ENCODE measurements around the gene ELK4.

Gene ELK4

GRCh38 chr1:205578780-205579571, 52.8 kb downstream of the ELK4 start:
- no peak for DNase-seq

GRCh38 chr1:205577874-205578658, 53.7 kb downstream of the ELK4 start:
- DNase-seq: no peak

- DNase-seq: no peak
Observed at GRCh38 chr1:205576805-205577761, 54.7 kb downstream of the ELK4 start.

GRCh38 chr1:205576011-205576410, 55.8 kb downstream of the ELK4 start:
- DNase-seq: no peak

DNA sequence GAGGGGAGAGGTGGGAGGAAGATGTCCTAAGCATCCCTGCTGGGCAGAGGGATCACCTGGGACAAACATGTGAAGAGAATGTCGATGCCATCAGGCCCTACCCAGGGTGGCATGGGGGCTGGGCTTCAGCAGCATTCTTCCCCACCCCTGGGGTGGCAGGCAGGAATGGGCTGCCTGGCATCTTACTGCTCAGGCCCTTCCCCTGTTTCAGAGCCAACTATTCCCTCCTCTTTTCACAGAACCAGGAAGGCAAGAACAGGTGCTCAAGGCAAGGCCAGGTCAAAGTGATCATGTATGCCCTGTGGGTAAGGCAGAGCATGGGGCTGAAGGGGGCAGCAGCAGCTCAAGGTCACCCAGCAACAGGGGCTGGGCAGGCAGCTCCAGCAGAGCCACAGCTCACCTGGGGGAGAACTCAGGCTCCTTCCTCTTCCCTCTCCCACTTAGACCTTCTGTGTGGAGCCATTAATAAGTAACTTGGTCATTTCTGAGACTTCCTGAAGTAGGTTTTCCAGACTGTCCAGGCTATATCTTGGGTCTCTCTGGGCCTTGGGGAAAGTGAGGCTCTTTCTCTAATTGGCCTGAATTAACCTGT, 56.4 kb downstream of the ELK4 start:
- DNase-seq: no peak

GRCh38 chr1:205572421-205572820, 59.4 kb downstream of the ELK4 start:
- DNase-seq: no peak

- no peak for DNase-seq
Observed at GRCh38 chr1:205571747-205572146, 60.1 kb downstream of the ELK4 start.

- no peak for DNase-seq
Observed at GRCh38 chr1:205570796-205571537, 60.8 kb downstream of the ELK4 start.

DNA sequence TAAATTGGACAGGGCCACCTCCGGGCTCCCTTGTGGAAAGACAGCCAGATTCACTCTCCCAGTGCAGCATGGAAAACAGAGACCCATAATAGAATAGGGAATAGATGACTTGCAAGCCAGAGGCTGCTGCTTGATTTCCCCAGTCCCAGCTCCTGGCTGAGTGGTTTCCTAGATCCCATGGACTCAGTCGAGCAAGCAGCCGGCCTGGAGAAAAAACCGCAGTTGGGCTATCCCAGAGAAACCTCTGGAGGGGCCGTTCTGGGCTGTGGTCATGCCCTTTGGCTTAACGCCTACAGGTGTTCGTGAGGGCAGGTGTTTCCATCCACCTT, 61.7 kb downstream of the ELK4 start:
- DNase-seq: no peak

GRCh38 chr1:205569411-205570172, 62.2 kb downstream of the ELK4 start:
- no peak for DNase-seq

DNA sequence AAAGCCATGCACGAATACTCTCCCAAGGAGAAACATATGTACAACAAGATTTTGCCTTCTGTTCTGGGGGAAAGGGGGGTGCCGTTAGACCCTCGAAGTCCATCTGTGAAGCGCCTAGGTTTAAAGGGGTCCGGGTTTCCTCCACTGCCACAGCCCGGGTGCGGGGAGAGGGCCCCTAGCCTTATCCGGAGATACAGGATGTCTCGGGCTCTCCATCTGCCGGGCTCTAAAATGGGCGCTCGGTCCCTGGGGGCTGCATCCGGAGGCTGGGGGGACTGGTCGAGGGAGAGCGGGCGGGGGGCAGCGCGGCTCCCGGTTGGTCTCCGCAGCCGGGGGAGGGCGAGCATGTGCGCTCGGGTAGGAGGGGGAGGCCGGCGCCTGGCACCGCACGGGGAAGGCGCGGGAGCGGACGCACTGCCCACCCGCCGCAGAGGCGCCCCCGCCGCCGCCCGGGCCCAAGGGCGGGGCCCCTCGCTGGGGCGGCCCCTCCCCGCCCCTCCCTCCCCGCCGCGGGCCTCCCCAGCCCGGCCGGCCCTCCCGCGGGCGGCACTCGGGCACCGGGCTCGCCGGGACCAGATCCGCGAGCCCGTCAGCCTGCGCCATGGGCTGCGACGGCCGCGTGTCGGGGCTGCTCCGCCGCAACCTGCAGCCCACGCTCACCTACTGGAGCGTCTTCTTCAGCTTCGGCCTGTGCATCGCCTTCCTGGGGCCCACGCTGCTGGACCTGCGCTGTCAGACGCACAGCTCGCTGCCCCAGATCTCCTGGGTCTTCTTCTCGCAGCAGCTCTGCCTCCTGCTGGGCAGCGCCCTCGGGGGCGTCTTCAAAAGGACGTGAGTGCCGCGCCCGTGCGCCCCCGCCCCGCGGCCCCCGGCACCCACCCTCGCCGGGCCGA, 63.1 kb downstream of the ELK4 start:
- no peak for DNase-seq

DNA sequence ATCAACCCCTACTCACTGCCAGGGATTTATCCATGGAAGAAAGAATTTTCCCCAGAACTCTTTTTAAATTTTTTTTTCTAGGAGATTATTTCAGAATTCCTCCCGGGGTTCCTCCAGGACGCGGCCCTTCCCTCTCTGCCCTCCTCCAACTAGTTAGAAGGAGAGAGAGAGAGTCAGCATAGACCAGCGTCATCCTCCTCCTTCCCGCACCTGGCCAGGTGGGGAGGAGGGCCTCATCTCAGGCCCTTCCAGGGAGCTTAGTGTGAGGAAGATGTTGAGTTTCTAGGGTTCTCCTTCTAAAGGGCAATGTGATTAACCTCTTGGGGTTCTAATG, 63.7 kb downstream of the ELK4 start:
- DNase-seq: no peak

DNA sequence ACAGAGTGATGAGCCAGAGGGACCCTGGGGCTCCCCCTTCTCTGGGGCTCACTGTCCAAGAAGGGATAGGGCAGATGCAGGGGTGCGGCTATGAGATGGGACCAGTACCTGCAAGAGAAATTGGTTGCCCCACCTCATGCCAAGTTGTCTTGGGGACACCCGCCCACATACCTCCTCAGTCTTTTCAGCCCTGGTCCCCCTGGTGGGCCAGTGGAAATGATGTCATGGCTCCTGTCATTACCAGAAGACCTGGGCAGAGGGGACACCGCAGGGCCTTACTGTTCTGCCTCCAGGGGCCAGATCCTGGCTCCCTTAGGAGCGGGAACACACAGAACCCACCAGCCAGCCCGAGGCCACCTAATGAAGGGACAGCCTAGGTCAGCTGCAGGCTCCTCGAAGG, 64.1 kb downstream of the ELK4 start:
- DNase-seq: no peak

- no peak for DNase-seq
Observed at GRCh38 chr1:205565799-205566198, 66.0 kb downstream of the ELK4 start.

DNA sequence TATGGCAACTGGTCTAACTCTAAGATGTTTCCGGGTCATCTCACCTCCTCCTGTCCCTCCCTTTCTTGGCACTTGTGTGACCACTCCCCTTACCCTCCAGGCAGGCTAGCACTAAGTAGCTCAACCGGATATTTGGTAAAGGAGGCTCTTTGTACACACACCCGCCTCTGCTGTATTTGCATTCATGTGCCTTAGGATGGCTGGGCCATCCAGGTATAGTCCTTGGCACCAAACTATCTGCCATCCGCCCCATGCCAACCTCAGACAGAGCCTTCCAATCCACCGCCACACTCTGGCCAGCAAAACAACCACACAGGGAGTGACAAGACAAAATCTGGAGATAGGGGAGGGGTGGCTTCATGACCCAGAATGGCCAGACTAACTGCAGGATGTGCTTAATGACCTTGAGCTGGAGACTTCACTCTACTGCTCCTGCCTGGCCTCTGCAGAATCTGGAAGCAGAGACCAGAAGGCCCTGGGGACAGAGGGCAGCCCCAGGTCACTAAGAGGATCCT, 67.8 kb downstream of the ELK4 start:
- no peak for DNase-seq

- no peak for DNase-seq
Observed at GRCh38 chr1:205561501-205562203, 70.2 kb downstream of the ELK4 start.

Data from NCI-H526 treated with DMSO at 0.1 percent for 48 hours (cell line).